Parathyroid adenoma (tissue), 2 donors: Measurements from ENCODE around the gene BCAS4.

ENCODE experiments used
- H2AFZ ChIP-seq: fragments of 300-600 bp; sonication (generic); one replicate; pipeline ENCODE4 v1.7.0; 2017; ENCODE audit warnings: antibody characterized with exemption, mild to moderate bottlenecking
- H3K27ac ChIP-seq: fragments of 300-600 bp; sonication (generic); one replicate; pipeline ENCODE4 v1.7.0; 2017
- H3K27me3 ChIP-seq: fragments of 300-600 bp; sonication (generic); one replicate; pipeline ENCODE4 v1.7.0; 2017; ENCODE audit warnings: low read length; ENCODE audit not compliant: control insufficient read depth, insufficient read depth
- H3K36me3 ChIP-seq: fragments of 300-600 bp; sonication (generic); one replicate; pipeline ENCODE4 v1.7.0; 2017; ENCODE audit warnings: low read length; ENCODE audit not compliant: control insufficient read depth, insufficient read depth
- H3K4me1 ChIP-seq: fragments of 300-600 bp; sonication (generic); one replicate; pipeline ENCODE4 v1.7.0; 2017; ENCODE audit warnings: control low read depth
- H3K4me2 ChIP-seq: fragments of 300-600 bp; sonication (generic); one replicate; pipeline ENCODE4 v1.7.0; 2017; ENCODE audit warnings: low read length
- H3K4me3 ChIP-seq: fragments of 300-600 bp; sonication (generic); one replicate; pipeline ENCODE4 v1.7.0; 2017; ENCODE audit warnings: low read depth, low read length
- H3K79me2 ChIP-seq: fragments of 300-600 bp; sonication (generic); one replicate; pipeline ENCODE4 v1.7.0; 2017; ENCODE audit warnings: control low read depth
- H3K9ac ChIP-seq: fragments of 300-600 bp; sonication (generic); one replicate; pipeline ENCODE4 v1.7.0; 2017; ENCODE audit warnings: mild to moderate bottlenecking
- H3K9me3 ChIP-seq: fragments of 300-600 bp; sonication (generic); one replicate; pipeline ENCODE4 v1.7.0; 2017; ENCODE audit warnings: low read length; ENCODE audit not compliant: control insufficient read depth
- CTCF ChIP-seq: fragments of 300-600 bp; sonication (generic); IDR thresholded peaks from one replicate; pipeline ENCODE4 v1.7.0; 2017; ENCODE audit warnings: antibody characterized with exemption, mild to moderate bottlenecking
- donor health status: primary hyperparathyroidism.

BCAS4 gene

GRCh38 chr20:50862546-50862945 is 67.7 kb downstream of the BCAS4 start:
- no peak overlapping the region for H3K9ac ChIP-seq
- no peak overlapping the region for H3K27ac ChIP-seq
- peaks cover 8% of the 10 kb centered on the region for H3K79me2 ChIP-seq
- no peak overlapping the region for H2AFZ ChIP-seq
- no peaks in the 10 kb centered on the region for H3K36me3 ChIP-seq
- no peaks in the 10 kb centered on the region for H3K9me3 ChIP-seq
- no peak overlapping the region for H3K4me2 ChIP-seq
- no peaks in the 10 kb centered on the region for H3K4me1 ChIP-seq
- H3K27me3 ChIP-seq, result no peaks in the 10 kb centered on the region
- TF ChIP-seq CTCF, result no peak
- no peak overlapping the region for H3K4me3 ChIP-seq

- H3K4me2 ChIP-seq, result no peak overlapping the region
- H3K9ac ChIP-seq, result no peak overlapping the region
- H3K9me3 ChIP-seq, result no peaks in the 10 kb centered on the region
- no peak overlapping the region for H3K27ac ChIP-seq
- TF ChIP-seq CTCF, result no peak
- H3K4me3 ChIP-seq, result no peak overlapping the region
- peaks cover 9% of the 10 kb centered on the region for H3K79me2 ChIP-seq
- H3K36me3 ChIP-seq, result no peaks in the 10 kb centered on the region
- no peaks in the 10 kb centered on the region for H3K27me3 ChIP-seq
- no peak overlapping the region for H2AFZ ChIP-seq
- H3K4me1 ChIP-seq, result peaks cover 7% of the 10 kb centered on the region
Observed at GRCh38 chr20:50865114-50865513, 70.3 kb downstream of the BCAS4 start.

GRCh38 chr20:50865591-50865990 is 70.7 kb downstream of the BCAS4 start:
- H3K36me3 ChIP-seq, result no peaks in the 10 kb centered on the region
- TF ChIP-seq CTCF, result no peak
- H3K4me3 ChIP-seq, result no peak overlapping the region
- peaks cover 7% of the 10 kb centered on the region for H3K4me1 ChIP-seq
- no peak overlapping the region for H3K27ac ChIP-seq
- H2AFZ ChIP-seq, result no peak overlapping the region
- no peak overlapping the region for H3K4me2 ChIP-seq
- H3K27me3 ChIP-seq, result no peaks in the 10 kb centered on the region
- H3K79me2 ChIP-seq, result peaks cover 9% of the 10 kb centered on the region
- H3K9ac ChIP-seq, result no peak overlapping the region
- no peaks in the 10 kb centered on the region for H3K9me3 ChIP-seq

GRCh38 chr20:50866036-50866685 is 71.3 kb downstream of the BCAS4 start:
- Histone ChIP-seq H3K9me3 (no peaks in the 10 kb centered on the region), H3K4me2 (no peak overlapping the region), H3K4me3 (no peak overlapping the region), H3K4me1 (peaks cover 7% of the 10 kb centered on the region), H3K36me3 (no peaks in the 10 kb centered on the region), H3K27me3 (no peaks in the 10 kb centered on the region), H3K79me2 (peaks cover 9% of the 10 kb centered on the region), H2AFZ (no peak overlapping the region), H3K27ac (no peak overlapping the region), H3K9ac (no peak overlapping the region)
- TF ChIP-seq CTCF, result no peak

GRCh38 chr20:50866831-50867230 is 72.0 kb downstream of the BCAS4 start:
- Histone ChIP-seq H3K36me3 (no peaks in the 10 kb centered on the region), H3K27me3 (no peaks in the 10 kb centered on the region), H3K9ac (no peak overlapping the region), H2AFZ (no peak overlapping the region), H3K27ac (no peak overlapping the region), H3K4me2 (no peak overlapping the region), H3K4me1 (peaks cover 7% of the 10 kb centered on the region), H3K9me3 (no peaks in the 10 kb centered on the region), H3K79me2 (peaks cover 9% of the 10 kb centered on the region), H3K4me3 (no peak overlapping the region)
- no peak for TF ChIP-seq CTCF
